GM23248 (cell line): ENCODE results near the gene PRMT1.

ENCODE experiments used
- EZH2 ChIP-seq: fragments of 200-600 bp; sonication (generic); IDR thresholded peaks from 2 replicates; pipeline ENCODE4 v1.6.1; 2018; ENCODE audit warnings: antibody characterized with exemption, mild to moderate bottlenecking; ENCODE audit not compliant: insufficient read depth, poor library complexity, severe bottlenecking
- EZH2phosphoT487 ChIP-seq: fragments of 200-600 bp; sonication (generic); IDR thresholded peaks from 2 replicates; pipeline ENCODE4 v1.6.1; 2018; ENCODE audit warnings: antibody characterized with exemption, moderate library complexity, mild to moderate bottlenecking, low read depth; ENCODE audit not compliant: insufficient read depth

- TF ChIP-seq EZH2phosphoT487 (no peak), EZH2 (no peak)
Observed at GRCh38 chr19:49681830-49682229, 4.8 kb downstream of the PRMT1 start.
